HG02610 (cell line): ENCODE results near the gene EEPD1.

Experiments
- ATAC-seq: cut with Tn5 transposase; IDR thresholded peaks from one replicate; pipeline ENCODE4 v1.9.1; 2021; ENCODE audit warnings: mild to moderate bottlenecking, moderate library complexity; ENCODE audit not compliant: unreplicated experiment

Gene EEPD1

GRCh38 chr7:36188906-36189305 lies 35.9 kb downstream of the EEPD1 start:
- ATAC-seq = no peak

GRCh38 chr7:36190447-36191291 lies 37.6 kb downstream of the EEPD1 start:
- no peak for ATAC-seq

- ATAC-seq = no peak
Observed at GRCh38 chr7:36191292-36191920, 38.4 kb downstream of the EEPD1 start.

GRCh38 chr7:36192053-36192824 lies 39.2 kb downstream of the EEPD1 start:
- no peak for ATAC-seq

- ATAC-seq = no peak
Observed at GRCh38 chr7:36192877-36193276, 39.8 kb downstream of the EEPD1 start.

- ATAC-seq = no peak
Observed at GRCh38 chr7:36198854-36199266, 45.8 kb downstream of the EEPD1 start.

GRCh38 chr7:36199329-36199728 lies 46.3 kb downstream of the EEPD1 start:
- no peak for ATAC-seq

- no peak for ATAC-seq
Observed at GRCh38 chr7:36201122-36201723, 48.2 kb downstream of the EEPD1 start.

- ATAC-seq = no peak
Observed at GRCh38 chr7:36202398-36202797, 49.3 kb downstream of the EEPD1 start.

GRCh38 chr7:36203071-36203790 lies 50.2 kb downstream of the EEPD1 start:
- ATAC-seq = no peak

GRCh38 chr7:36204044-36204663 lies 51.1 kb downstream of the EEPD1 start:
- ATAC-seq = no peak

GRCh38 chr7:36204929-36205635 lies 52.0 kb downstream of the EEPD1 start:
- no peak for ATAC-seq

GRCh38 chr7:36205803-36206202 lies 52.7 kb downstream of the EEPD1 start:
- no peak for ATAC-seq

- no peak for ATAC-seq
Observed at GRCh38 chr7:36207451-36208291, 54.6 kb downstream of the EEPD1 start.

- ATAC-seq = no peak
Observed at GRCh38 chr7:36208426-36208825, 55.4 kb downstream of the EEPD1 start.

- no peak for ATAC-seq
Observed at GRCh38 chr7:36208997-36209813, 56.2 kb downstream of the EEPD1 start.

GRCh38 chr7:36209814-36210183 lies 56.7 kb downstream of the EEPD1 start:
- no peak for ATAC-seq
